H4 (cell line): Measurements from ENCODE around the gene ZNF57. TPM values are rescaled to one million over a fixed set of nuclear protein-coding genes. Genes with fewer than 3 reads are reported as not detected.
A peak's percentile ranks its signal among the peaks of the same experiment; 100 is the strongest.
"Not testable (repeated sequence)": the region's sequence is repeated elsewhere in the genome, so short reads cannot be mapped to it uniquely, and the experiment has no call there.

Source experiments
- DNase-seq: peaks from one replicate; pipeline ENCODE4 v3.0.0-alpha.2; 2015; ENCODE audit warnings: low spot score
- total RNA-seq: library from RNA; depleted of rRNA; stranded (reverse); fragments of >200 nt; shearing (Covaris generic); gene quantifications from 2 replicates; pipeline ENCODE4 v1.2.3, GENCODE V29; 2014

ZNF57 gene
- total RNA-seq, 1 experiment from 2014 or later = 3.4 TPM

DNA sequence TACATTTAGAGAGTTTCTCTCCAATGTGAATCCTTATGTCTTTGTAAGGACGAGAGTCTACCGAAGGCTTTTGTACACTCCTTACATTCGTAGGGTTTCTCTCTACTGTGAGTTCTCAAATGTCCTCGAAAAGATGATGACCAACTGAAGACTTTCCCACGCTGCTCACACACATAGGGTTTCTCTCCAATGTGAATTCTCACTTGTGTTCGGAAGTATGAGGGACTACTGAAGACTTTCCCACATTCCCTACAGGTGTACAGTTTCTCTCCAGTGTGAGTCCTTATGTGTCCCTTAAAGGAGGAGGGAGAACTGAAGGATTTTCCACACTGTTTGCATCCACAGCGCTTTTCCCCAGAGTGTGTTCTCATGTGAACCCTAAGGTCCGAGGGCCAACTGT is 4.0 kb upstream of the ZNF57 start:
- no peak for DNase-seq

DNA sequence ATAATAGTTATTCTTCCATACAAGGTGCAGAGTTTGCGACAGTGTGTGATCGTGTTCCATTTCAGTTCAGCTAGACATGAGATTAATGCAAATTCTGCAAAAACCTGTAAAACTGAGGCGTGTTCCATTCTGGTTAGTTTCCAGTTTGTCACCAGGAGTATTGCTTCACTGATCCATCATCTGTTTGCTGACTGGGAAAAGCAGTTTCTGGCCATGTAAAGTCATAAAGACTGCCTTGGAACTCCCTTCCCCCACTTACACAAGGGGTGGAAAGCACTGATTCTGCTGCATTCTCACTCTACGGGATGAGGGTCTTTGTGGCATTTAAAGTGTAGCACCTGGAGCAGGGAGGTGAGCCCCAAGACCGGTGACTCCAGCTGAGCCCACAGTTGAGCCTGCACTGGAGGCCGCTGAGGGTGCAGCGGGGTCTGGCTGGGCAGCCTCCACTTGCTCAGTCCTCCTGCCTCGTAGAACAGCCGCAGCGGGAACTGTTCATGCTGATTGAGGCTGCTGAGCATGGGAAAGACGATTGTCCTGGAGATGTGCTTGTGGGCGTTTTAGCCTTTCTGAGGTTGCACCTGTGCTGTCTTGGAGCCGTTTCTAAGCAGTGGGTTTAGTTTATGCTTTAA is 2.0 kb downstream of the ZNF57 start:
- no peak for DNase-seq

- not testable (repeated sequence) for DNase-seq
These were observed 2.6 kb downstream of the ZNF57 start for GRCh38 chr19:2903326-2903725.

DNA sequence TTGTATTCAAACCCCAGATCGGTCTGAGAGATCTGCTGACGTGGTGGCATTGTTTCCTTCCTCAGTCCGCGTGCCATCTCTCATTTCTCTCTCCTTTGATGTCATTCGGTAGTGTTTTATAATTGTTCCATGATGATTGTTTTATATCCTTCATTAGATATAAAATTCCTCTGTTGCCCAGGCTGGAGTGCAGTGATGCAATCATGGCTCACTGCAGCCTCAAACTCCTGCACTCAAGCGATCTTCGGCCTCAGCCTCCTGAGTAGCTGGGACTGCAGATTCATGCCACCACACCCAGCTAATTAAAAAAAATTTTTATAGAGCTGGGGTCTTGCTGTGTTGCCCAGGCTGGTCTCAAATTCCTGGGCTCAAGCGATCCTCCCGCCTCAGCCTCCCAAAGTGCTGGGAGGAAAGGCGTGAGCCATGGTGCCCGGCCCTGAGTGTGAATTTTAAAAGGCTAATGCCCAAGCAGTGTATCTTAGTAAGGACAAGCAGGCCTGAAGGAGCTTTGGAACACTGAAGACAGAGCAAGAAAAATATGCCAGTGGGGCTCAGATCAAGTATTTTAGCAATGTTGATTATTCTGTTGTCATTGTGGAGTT is 5.3 kb downstream of the ZNF57 start:
- no peak for DNase-seq

DNA sequence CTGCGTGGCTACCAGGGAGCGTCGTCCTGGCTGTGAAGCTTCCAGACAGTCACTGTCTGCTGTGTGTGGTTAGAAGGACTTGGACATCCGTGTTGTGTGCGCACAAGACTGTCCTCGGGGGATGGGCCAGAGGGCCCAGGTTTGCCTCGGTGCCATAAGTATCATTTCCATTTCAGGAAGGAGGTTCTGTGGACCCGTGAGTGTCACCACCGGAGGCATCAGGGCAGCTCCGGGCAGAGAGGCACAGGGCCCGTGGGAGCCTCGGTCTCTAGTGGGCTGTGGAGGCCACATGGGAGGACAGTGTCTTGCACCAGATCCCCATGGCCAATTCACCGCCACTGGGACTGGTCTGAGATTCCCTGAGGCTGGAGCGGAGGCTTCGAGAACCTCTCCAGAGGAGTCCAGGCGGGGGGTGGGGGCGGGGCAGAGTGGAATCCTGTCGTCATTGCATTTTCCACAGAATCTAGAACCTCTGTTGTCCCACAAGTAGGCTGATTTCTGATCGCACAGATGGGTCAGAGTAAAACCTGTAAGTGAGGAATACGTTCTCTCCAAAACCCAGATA is 6.0 kb downstream of the ZNF57 start:
- no peak for DNase-seq

- DNase-seq = no peak
These were observed 11.6 kb downstream of the ZNF57 start for GRCh38 chr19:2912306-2912705.

- DNase-seq = no peak
These were observed 16.8 kb downstream of the ZNF57 start for GRCh38 chr19:2917275-2918184.

DNA sequence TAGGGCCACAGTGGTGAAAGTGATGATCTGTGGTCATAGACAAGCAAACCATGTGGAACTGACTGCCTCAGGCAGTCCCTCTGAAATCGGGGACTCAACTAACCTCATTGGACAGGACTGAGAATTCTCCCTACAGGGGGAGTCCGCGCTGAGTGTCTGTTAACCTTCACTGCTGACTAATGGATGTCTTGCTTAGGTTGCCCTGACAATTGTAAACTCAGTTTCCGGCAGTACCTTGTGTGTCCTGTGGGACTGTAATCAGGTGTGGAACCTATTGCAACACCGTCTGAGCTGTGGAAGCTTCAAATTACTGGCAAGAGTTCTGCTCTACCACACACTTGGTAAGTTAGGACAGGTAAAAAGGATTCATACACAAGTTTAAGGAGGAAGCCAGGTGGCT is 22.3 kb downstream of the ZNF57 start:
- no peak for DNase-seq

- DNase-seq = no peak
These were observed 22.8 kb downstream of the ZNF57 start for GRCh38 chr19:2923510-2923909.

DNA sequence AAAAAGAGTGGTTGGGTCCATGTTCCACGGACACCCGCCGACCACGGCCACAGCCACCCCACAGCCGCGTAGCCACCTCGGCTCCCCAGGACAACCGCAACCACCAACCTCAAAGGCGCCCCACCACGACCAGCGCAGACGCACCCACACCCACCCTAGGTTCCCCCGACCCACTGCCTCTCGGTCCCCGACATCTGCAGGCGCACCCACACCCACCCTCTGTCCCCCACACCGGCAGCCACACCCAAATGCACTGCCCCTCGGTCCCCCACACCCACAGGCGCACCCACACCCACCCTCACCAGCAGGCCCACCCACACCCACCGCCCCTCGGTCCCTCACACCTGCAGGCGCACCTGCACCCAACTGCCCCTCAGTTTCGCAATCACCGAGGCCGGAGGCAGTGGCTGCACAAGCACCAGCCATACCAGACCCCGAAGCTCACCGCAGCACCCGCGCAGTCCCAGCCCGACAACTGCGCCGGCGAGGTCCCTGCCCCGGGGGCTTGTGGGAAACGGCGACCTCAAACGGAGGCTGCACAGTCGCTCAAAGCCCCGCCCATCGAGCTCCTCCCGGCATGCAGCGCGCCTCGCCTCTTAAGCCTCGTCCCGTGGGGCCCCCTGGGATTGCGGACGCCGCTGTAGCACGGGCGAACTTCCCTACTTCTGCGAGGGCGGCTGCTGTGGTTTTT is 25.8 kb downstream of the ZNF57 start:
- DNase-seq = no peak

GRCh38 chr19:2927032-2927430 is 26.3 kb downstream of the ZNF57 start:
- DNase-seq = no peak

DNA sequence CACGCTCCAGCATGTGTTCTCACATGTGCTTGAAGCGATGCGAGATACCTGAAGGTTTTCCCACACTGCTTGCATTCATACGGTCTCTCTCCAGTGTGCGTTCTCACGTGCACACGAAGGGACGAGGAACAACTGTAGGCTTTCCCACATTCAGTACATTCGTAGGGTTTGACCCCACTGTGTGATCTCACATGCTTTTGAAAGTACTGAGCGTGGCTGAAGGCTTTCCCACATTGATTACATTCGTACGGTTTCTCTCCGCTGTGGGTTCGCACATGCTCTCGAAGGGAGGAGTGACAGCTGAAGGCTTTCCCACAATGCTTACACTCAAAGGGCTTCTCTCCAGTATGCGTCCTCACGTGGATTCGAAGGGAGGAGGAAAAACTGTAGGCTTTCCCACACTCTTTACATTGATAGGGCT is 32.8 kb downstream of the ZNF57 start:
- no peak for DNase-seq

- not testable (repeated sequence) for DNase-seq
These were observed 35.1 kb downstream of the ZNF57 start for GRCh38 chr19:2935863-2936262.

DNA sequence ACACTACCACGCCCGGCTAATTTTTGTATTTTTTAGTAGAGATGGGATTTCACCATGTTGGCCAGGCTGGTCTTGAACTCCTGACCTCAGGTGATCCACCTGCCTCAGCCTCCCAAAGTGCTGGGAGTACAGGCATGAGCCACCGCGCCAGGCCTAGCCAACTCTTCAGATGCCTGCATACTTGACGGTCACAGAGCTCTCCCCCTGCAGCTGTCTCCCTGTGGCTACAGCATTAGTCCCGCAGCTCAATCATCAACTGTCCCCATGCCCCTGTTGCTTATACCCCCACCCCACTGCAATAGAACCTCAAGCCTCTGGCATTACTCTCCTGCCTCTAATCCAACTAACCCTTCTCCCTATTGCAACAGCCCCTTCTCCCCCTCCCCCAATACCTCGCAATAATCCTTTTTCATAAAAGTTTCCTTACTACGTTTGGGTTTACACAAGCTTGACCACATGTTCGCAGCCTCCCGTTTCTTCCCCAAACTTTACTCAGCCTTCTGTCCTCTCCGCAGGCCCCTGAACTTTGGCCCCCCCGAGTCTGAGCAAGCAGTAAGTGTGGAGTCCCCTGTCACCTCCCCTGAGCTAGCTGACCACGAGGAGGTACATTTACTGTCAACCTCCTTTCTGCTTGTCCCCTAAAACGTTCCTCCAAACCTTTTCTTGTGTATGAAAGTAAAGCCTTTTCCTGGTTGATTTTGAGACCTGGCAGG is 42.4 kb downstream of the ZNF57 start:
- DNase-seq = no peak

DNA sequence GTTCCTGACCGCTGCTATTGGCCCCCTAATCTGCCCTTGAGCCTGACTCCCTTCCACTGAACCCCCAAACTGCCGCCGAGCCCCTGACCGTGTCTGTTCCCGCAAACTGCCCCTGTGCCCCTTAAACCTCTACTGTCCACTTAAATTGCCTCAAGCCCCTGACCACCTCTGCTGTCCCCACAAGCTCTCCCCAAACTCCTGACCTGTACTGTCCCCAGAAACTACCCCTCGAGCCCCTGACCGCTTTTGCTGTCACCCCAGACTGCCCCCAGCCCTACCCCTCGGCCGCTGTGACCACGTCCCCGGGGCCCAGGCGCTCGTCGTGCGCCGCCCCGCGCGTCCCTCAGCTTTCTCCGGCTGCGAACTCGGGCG is 43.7 kb downstream of the ZNF57 start:
- no peak for DNase-seq

DNA sequence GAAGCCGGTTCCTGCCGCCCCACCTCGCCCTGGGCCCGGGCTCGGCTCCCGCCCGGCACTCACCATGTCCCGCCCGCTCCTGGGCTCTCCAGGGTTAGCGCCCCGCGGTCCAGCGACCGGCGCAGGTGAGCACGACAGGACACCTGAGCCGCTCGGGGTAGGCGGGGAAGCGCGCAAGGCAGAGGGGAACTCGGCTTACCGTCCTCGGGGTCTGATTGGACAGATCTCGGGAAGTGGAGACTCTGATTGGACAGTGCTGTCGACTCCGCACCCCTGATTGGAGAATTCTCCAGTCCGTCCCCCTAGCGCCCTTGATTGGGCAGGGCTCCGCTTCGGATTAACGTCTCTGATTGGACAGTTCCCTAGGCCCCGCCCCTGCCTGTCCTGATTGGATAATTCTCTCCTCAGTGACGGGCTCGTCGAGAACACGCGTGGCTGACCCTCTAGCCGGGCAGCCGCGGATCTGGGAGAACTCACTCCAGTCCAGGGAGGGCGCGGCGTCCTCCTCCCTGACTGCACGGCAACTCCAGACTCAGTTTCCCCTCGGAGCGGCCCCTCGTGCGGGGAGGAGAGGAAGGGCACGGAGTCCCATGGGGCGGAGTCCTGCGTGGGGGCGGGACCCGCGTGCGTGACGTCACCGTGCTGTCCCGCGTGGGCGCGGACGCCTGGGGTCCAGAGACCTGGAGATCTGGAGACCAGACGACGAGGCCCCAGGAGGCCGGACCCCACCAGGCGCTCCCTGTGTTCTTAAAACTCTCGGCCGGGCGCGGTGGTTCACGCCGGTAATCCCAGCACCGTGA is 44.2 kb downstream of the ZNF57 start, which contains the start of gene ZNF77:
Gene ZNF77 (minus strand): TSS at position 197 of the 800 bp plus-strand sequence. CDS start 131 bp downstream, at position 66.
- DNase-seq = peak; percentile 98

DNA sequence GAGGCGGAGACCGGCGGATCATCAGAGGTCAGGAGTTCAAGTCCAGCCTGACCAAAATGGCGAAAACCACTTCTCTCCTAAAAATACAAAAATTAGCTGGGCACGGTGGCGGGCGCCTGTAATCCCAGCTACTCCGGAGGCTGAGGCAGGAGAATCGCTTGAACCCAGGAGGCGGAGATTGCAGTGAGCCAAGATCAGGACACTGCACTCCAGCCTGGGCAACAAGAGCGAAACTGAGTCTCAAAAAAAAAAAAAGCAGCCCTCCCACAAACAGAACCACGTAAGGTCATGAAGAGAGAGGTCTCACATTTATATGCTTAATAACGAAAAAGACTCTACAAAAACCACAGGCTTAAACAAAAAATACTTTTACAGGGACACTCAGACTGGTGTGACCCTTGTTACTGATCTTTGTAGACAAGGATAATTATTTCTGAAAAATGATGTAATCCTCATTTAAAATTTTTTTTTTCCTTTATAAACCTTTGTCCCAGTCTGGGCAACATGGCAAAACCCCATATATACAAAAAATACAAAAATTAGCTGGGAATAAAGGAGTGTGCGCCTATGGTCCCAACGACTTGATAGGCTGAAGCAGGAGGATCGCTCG is 45.0 kb downstream of the ZNF57 start:
- DNase-seq = no peak

DNA sequence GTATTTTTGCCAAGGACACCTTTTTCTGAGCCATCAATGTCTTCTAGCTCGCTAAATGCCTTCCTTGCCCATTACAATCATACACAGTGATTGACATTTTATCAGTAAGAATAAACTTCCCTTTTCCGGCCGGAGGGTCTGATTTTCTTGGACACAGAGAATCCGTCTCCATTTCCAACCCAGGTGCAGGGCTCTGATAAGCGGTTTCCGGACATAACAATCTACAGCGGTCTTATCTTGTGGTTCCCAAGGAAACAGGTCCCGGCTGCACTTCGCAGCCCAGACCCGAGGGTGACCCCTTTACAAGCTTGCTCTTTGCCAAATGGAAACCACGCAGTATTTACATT is 49.2 kb downstream of the ZNF57 start:
- no peak for DNase-seq

GRCh38 chr19:2950286-2951124 is 49.8 kb downstream of the ZNF57 start:
- DNase-seq = peak; percentile 99
